NCI-H1694 (cell line): ENCODE measurements around the gene SCLY.

Experiments used
- DNase-seq: peaks from one replicate; lab custom pipeline; 2025; lab: John Stamatoyannopoulos, UW

SCLY gene

GRCh38 chr2:238069877-238070276, 9.1 kb downstream of the SCLY start:
- no peak for DNase-seq

- no peak for DNase-seq
Observed at GRCh38 chr2:238075397-238075796, 14.6 kb downstream of the SCLY start.

DNA sequence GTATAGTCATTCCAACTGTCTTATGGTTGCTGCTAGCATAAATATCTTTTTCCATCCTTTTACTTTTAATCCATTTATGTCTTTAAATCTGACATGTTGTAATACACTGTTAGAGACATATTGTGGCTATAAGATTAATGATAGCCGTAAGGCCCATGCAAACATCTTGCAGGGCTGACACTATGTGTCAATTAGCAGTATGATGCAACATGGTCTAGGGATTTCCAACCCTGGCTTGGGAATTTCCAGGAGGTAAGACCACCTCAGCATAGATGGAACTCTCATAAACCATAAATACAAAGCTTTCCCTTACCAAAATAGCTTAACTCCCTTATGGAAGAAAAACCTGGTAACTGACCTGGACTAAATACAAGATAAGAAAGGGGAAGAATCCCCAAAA, 16.5 kb downstream of the SCLY start:
- DNase-seq = no peak

DNA sequence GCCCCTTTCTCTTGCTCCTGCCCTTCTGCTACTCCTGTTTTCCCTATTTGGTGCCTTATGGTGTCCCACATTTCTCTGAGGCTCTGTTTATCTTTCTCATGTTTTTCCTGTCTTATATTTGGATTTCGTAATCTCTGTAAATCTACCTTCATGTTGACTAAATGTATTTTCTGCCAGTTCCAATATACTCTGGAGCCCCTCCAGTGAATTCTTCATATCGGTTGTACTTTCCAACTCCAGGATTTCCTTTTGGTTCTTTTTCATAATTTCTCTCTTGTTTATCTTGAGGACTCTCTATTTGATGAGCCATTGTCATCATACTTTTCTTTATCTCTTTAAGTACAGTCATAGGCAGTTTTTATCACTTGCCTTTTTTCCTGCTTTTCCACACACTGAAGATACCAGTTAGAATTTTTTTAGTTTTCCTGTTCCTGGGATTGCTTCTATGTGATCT, 19.1 kb downstream of the SCLY start:
- DNase-seq = no peak

DNA sequence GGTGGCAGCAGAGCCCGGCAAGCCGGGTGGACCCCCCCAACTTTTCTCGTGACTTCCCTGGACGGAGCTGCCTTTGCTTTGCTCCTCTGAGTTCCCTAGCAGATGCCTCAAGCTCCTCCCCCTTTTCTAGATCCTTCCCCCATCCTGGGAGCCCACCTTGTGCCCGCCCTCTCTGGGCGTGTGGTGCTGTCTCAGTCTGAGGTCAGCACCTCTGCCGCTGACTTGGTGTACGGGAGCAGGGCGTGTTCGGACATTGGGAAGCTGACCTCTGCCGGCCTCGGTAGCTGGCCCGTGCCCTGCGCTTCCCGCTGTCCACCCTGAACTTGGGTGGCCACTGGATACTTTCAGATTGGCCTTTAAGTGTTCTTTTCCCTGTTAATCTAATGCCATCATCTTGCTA, 19.7 kb downstream of the SCLY start:
- DNase-seq = no peak

DNA sequence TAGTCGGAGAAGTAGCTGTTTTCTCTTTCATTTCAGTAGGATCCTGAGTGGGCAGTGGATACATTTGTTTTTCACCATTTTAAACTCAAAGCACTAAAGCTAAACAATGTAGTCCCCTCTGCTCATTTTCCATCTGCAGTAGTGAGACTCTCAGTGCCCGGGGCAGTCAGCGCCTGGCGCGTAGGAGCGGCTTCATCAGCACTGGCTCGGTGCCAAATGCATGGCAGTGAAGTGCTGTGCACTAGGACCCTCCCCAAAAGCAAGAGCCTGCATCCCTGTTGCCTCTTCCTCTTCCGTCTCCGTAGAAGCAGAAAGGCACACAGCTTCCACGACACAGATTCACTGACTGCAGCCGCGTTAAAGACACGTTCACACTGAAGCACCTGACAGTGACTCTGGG, 20.3 kb downstream of the SCLY start:
- DNase-seq = no peak

GRCh38 chr2:238081561-238081960, 20.8 kb downstream of the SCLY start:
- no peak for DNase-seq

DNA sequence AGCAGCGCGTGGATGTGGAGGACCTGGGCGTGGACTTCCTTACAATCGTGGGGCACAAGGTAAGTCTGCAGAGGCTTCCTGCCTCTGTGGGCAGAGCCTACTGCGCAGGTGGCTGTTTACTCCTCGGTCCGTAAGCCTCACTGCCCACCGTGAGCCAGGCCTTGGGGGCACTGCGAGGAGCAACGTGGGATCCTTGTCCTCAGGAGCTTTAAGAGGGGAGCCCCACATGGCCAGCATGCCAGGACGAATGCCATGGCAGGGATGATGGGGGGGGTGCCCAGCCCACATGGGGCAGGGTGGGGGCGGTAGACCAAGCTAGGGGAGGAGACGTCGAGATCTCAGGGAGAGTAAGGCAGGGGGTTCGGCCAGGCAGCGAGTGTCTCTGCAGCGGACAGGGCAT, 21.4 kb downstream of the SCLY start:
- DNase-seq = no peak

GRCh38 chr2:238082827-238083226, 22.0 kb downstream of the SCLY start:
- no peak for DNase-seq

DNA sequence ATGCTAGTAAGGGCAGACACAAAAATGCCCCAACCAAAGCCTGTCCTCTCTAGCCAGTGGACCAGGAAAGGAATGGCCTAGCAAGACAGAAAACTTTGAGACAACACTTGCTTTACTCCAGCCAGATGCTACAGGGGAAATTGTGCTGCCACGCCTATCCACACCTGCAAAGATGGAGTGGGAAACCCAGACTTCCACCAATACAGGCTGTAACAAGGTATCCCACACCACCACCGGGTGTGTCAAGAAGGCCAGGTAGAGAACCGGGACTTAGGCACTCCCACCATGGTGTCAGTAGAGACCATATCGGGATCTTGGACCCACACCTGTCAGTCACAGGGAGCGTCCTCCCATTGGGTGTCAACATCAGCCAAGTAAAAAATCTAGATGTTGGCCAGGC, 23.1 kb downstream of the SCLY start:
- DNase-seq = no peak

DNA sequence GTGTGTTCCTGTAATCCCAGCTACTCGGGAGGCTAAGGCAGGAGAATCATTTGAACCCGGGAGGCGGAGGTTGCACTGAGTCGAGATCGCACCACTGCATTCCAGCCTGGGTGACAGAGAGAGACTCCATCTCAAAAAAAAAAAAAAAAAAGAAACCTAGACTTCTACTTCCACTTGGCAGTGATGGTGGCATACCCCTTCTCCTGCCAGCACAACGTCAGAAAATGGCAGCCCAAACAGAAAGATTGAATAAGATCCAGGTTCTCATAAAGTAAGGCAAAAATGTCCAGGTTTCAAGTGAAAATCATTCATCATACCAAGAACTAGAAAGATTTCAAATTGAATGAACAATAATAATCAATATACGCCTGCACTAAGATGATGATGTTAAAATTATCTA, 24.0 kb downstream of the SCLY start:
- no peak for DNase-seq

GRCh38 chr2:238085899-238086298, 25.1 kb downstream of the SCLY start:
- DNase-seq = no peak

- DNase-seq = no peak
Observed at GRCh38 chr2:238087211-238087610, 26.4 kb downstream of the SCLY start.

DNA sequence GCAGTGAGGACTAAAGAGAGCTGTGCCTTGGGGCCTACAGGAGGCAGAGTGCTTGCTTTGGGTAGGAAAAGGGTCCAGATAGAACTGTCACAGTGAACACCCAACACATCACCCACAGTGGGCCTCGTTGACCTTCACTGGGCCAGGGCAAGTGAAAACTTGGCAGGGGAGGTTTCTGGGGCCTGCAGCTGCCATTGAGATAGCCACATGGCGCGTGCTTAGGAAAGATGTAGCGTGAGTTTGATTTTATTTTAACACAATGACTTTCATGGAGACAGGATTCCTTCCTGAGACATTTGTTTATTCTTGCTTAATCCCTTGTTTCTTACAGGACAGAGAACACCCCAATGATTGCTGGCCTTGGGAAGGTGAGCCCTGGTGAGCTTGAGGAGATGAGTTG, 30.1 kb downstream of the SCLY start:
- no peak for DNase-seq

DNA sequence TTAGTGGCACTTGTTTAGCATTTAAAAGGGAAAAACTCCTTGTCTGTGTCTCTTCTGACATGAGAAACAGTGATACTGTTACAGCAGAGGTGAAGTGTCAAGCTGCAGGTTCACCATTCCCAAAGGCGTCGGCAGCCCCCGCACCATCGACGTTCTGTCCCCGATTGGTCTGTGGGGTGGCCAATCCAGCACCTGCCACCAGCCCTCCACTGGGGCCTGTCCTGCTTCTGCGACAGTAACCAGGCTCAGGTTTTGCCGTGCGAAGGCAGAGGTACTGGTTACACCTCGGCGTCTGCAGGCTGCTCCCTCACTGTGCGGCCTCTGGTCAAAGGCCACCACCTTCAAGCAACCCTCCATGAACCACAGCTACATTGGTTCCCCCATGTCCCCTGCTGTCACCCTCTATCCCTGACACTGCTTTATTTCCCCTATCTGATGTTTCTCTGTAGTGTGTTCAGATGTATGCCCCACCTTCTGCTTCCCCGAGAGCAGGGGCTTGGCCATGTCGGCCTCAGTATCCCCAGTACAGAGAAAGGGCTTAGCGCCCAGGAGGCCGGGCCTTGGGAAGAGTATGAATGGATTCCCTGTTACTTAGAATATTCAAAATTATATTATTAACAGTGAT, 30.7 kb downstream of the SCLY start:
- no peak for DNase-seq

- DNase-seq = no peak
Observed at GRCh38 chr2:238092486-238093035, 31.8 kb downstream of the SCLY start.

- DNase-seq = no peak
Observed at GRCh38 chr2:238093181-238094140, 32.7 kb downstream of the SCLY start.

GRCh38 chr2:238094438-238095022, 33.7 kb downstream of the SCLY start:
- no peak for DNase-seq

GRCh38 chr2:238095143-238095542, 34.3 kb downstream of the SCLY start:
- DNase-seq = no peak

GRCh38 chr2:238096311-238097011, 35.7 kb downstream of the SCLY start:
- no peak for DNase-seq

- no peak for DNase-seq
Observed at GRCh38 chr2:238097201-238097987, 36.6 kb downstream of the SCLY start.
